Measurements from ENCODE around the gene WNT8A.
"Not testable (repeated sequence)": the region's sequence is repeated elsewhere in the genome, so short reads cannot be mapped to it uniquely, and the experiment has no call there.

Gene WNT8A, protein sequence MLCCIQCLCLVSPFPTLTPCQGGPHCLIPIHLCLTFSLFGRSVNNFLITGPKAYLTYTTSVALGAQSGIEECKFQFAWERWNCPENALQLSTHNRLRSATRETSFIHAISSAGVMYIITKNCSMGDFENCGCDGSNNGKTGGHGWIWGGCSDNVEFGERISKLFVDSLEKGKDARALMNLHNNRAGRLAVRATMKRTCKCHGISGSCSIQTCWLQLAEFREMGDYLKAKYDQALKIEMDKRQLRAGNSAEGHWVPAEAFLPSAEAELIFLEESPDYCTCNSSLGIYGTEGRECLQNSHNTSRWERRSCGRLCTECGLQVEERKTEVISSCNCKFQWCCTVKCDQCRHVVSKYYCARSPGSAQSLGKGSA

DNA sequence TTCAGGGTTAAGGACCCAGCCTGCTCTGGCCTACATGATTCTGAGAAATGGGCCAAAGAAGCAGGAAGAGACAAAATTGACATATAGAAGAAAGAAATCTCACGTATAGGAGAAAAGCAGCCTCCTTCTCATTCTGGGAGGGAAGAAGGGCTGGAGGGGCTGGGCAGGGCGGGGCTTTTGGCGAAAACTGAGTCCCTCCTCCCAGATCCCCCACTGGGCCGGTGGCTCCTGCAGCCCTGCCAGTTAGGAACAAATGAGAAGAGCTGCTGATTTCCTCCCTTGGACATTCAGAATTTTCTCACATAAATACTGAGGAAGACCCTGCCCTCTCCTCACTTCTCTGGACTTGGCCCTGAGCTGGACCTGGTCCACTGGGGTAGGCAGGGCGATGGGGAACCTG lies at the start of gene WNT8A:
TSS of gene WNT8A (plus strand) at position 332 of the 400 bp plus-strand sequence. CDS start 95 bp downstream, outside the sequence.
- DNase-seq, result no peak

DNA sequence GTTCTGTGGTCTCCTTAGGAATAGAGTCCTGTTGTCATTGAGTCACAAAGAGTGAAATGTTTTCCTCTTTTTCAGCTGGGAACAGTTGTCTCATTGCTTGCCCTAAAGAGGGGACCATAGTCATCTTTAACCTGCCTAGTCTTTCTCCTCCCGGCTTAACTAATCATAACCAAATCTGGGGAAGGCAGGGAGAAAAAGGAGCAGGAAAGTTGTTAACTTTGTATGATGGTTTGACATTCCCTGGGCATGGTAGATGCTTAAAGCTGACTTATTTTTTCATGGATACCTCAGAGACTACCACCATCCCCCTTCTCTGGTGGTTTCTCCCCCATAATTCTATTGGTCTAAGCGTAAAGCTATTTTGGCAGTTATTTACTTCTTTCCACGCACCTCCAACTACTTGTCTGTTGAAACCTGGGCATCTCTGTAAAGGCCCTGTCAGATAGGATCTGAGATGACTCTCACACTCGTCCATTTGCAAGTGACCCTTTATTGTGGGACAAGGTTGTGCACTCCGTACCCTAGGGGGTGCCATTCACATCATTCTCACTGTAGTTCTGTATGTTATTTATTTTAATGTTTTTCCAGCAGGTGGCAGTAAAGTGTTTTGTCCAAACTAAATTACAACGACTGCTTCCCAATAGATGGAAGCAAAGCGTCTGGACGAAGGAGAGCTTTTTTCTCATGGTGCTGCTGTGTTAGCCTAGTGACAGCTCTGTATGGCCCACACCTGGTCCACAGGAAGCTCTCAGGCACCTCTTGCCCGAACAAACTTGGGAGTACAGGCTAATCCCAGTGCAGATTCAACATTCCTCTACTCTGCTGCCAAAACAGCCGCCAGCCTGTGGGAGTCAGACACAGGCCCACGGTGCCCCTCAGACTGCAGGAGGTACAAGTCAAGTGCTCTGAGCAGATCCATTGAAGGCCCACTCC lies 48.0 kb upstream of the WNT8A start:
- DNase-seq, result peak; percentile 94 to 96

DNA sequence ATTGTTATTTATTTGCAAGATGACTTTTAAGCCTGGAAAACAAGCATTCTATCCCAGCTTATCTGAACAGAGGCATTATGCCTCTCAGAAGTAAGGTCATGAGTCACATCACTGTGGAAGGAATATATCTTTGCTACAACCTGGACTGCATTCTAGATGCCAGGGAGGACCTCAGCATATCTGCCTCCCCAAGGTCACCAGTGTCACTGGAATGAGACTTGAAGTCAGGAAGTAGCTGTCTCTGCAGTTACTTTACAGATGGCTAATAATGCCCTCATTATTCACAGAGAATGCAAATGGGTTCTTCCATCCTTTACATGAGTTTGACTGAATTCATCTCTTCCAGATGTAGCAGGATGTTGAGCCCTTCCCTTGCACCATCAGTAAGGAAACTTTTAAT lies 46.6 kb upstream of the WNT8A start:
- no peak for DNase-seq

DNA sequence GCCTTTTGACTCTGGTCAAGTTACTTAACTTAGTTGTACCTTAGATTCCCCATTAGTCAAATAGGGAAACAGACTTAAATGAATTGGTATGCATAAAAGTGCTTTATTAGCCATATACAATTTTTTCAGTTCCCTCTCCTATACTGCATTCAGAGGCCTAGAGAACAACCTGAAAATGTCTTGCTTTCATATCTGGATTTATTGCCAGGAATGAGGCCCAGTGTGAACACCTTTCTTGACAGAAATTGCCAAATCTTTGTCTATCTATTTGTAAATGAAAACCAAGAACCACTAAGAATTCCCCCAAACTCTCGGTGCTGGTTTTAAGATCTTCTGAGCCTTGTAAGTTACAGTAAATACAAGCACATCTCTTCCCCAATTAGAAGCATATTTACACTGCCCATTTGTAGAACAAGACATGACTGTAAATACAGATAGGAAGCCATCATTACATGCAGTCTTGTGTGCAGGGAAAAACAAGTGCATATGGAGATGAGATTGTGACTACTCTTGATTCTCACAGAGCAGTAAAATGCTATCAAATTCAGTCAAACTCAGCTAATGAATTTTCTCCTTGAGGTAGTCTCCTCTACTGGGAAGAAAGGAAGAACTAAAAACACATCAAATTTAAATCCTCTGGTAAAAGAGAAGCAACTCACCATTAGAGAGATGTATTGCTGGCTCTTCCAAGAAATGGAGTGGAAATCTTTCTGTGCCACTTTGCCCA lies 45.8 kb upstream of the WNT8A start:
- DNase-seq, result no peak

DNA sequence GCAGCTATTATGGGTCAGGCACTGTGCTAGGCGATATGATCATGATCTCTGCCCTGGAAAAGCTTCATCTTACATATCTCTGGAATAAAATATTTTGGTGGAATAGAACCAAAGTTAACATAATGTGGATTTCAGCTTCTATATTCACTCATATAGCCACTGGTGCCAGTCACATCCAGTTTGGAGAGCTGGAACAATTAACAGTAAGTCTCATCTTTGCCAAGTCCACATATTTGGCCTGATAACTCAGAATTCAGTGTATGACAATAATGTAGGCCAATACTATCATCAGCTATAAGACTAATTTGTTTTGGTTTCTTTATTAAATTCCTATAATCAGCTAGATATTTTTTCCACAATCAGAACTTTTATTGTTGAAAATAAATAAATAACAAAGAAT lies 45.0 kb upstream of the WNT8A start:
- no peak for DNase-seq

DNA sequence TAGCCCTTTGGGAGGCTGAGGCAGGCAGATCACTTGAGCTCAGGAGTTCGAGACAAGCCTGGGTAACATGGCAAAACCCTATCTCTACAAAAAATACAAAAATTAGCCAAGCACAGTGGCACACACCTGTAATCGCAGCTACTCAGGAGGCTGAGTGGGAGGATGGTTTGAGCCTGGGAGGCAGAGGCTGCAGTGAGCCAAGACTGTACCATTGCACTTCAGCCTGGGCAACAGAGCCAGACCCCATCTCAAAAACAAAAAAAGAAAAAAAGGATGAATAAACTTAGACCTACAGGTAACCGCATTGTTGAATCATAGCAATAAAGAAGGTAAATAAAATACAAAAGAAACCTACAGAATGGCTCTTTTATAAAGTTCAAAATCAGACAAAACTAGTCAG lies 38.5 kb upstream of the WNT8A start:
- DNase-seq, result not testable (repeated sequence)

DNA sequence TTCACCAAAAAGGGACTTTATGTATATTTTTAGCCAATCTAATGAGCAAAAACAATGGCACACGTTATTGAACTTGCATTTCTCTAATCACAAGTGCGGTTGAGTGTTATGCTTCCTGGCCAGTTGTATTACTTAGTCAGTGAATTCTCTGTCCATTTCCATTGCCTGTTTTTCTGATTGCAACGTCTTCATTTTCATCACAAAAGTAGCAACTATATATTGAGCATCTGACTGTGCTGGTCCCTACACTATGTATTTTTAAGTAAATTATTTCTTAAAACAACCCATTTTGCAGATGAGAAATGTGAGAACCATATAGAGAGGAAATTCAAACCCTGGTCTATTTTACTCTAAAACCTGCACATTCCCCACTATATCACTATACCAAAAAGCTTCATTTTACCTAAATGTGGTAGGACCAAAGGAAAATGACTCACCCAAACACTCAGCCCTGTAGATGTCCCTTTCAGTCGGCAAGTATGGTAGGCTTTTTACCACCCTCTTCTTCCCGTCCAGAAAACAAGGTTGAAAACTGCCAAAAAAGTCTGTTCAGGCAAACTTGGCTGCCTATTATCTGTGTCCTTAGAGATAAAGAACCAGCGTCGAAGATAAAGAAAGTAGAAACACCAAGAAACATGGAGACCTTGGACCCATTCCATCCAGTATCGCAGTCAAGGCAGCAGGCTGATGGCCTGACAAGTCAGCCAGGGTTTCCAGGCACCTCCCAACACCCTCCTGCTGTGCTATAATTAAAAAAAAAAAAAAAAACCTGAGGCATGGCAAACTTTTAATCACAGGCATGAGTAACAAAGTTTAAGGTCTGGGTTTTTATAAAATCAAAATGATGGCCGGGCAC lies 32.2 kb upstream of the WNT8A start:
- DNase-seq, result no peak

DNA sequence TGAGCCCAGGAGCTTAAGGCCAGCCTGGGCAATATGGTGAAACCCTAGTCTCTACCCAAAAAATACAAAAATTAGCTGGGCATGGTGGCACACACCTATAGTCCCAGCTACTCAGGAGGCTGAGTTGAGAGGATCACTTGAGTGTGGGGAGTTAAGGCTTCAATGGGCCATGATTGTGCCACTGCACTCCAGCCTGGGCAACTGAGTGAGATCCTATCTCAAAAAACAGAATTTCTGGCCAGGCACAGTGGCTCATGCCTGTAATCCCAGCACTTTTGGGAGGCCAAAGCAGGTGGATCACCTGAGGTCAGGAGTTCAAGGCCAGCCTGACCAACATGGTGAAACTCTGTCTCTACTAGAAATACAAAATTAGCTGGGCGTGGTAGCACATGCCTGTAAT lies 31.1 kb upstream of the WNT8A start:
- not testable (repeated sequence) for DNase-seq

DNA sequence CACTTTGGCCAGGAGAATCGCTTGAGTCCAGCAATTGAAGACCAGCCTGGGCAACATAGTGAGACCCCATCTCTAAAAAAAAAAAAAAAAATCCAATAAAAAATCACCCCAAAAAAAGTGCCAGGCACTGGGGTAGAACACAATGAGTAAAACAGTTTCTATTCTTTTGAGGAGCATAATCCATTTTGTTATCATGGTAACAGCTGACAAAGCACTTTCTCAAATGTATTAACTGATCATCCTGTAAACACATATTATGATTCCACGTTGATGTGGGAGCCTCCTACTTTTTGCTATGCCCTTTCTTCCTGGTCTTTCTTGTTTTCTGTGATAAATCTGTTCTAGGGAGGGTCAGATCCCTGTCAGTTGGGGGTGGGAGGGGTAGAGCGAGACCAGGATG lies 30.3 kb upstream of the WNT8A start:
- no peak for DNase-seq

DNA sequence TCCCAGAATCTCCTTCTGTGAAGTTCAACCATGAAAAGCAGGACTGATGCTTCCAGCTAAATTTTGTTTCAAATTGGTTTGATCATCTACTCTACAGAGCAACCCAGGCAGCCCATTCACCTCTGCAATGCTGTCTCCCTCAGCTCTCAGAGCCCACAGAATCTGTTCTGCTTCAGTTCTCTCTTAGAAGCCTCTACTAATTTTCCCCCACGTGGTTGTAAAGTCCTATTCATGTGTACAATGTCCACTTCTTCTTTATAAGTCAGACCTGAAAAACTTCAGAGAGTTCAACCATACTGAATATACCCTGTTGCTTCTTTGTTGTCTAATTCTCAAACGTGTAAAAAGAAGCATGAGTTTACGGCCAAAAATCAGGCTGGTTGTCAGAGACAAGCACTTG lies 29.6 kb upstream of the WNT8A start:
- DNase-seq, result no peak

DNA sequence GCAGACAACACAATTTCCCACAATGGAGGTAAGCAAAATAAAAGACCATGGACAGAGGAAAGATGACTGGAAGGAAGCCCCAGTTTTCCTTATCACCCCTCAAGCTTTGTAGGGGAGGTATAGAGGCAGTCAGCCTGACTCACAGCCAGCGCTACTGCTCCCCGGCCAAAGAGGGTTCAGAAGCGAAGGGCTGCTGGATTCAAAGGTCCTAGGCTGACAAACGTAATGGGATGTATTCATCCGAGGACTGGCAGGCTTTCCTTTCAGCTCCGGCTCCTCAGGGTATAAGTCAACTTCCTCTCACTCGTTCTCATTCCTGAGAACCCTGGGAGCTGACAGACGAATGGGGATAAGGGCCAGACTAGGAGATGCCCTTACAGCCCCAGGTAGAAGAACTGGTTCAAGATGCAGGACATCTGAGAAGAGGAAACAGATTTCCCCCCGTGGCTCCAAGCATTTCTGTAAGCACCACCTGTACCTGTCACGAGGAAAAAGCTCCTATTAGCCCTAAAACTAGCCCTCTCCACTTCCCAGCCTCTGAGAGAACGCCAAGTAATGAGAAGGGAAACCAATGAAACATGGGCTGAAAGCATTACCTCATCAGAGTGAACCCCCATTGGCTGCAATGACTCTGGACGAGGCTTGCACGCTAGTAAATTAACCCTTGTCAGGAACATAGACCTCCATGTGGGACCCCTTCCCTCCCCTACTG lies 28.8 kb upstream of the WNT8A start:
- no peak for DNase-seq

DNA sequence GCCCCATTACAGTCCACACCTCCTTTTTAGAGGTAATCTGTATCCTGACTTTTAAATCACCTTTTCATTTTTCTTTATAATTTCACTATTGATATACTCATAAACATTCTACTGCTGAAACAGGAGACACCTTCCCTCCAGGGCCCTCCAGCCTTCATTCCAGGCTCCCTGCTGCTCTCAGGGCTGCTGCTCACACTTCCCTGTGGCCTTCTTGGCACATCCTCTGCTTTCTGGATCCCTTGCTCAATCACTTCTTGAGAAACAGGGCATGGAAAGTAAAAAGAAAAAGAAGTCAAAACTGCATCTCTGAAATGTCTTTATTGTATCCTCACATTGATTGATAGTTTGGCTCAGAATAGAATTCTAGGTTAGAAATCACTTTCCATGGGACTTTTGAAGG lies 19.3 kb upstream of the WNT8A start:
- no peak for DNase-seq

DNA sequence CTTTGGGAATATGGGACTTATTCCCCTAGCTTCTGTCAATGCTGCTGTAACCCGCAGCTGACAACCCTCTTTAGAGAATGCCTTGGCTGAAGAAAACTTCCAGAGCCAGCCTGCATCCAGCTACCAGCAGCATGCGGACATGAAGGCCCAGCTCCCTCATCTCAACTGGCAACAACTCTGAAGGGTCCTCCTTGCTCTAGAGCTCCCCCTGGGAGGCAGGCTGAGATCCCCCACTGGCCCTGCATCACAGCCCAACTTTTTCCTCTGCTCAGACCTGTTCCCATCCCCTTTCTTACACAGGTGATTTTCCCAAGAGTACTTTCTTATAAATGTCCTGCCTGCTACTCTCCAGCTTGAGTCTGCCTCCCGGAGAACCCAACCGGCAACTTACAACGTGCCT lies 18.7 kb upstream of the WNT8A start:
- DNase-seq, result peak; percentile 8 to 25

DNA sequence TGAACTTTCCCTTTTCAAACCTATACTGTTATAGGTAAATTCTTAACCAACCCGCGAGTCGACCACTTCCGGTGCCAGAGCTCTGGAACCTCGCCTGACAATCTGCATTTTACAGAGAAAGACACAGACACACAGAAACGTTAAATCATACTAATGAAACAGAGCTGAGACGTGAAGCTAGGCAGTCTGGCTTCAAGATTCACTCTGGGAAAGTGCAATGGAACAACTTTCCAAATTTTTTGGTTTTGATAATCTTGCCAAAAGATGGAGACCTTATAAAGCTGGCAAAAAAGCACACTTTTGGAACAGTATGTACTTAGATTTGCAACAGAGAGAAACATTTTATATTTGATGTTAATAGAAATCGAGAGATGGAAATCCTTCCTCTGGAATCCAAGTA lies 15.9 kb upstream of the WNT8A start:
- DNase-seq, result no peak

DNA sequence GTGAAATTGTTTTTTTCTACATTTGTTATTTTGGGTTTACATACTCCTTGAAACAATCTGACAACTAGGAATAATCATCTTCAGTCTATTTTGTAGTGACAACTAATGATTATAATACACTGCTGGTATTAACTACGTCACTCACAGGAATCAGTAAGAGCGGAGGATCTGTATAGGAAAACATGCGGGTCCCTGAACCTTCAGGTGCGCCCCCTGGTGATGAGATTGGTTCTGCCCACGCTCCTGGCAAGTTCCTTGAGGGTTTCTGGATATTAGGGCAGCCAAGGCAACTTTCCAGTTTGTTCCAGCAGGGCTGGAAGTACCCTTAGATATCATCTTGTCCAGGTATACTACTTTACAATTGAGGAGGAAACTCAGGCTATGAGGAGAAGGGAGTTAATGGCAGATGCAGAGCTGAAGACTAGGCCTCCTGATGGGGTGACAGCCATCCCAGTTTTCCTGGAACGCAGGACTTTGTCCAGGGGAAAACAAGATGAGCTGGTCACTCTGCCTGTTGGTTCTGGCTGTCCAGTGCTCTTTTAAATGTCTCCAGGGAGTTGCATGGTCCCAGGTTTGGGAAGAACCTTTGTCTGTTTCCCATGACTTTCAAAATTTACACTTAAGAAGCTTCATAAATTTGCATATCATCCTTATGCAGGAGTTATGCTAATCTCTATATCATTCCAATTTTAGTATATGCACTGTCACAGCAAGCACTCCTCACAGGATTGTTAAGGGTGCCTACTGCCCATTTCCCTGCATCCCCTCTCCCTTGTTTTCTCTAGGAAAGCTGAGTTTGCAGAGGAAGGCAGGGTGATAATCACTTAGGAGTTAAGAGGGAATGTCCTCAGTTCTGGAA lies 14.9 kb upstream of the WNT8A start:
- peak; percentile 84 to 92 for DNase-seq

DNA sequence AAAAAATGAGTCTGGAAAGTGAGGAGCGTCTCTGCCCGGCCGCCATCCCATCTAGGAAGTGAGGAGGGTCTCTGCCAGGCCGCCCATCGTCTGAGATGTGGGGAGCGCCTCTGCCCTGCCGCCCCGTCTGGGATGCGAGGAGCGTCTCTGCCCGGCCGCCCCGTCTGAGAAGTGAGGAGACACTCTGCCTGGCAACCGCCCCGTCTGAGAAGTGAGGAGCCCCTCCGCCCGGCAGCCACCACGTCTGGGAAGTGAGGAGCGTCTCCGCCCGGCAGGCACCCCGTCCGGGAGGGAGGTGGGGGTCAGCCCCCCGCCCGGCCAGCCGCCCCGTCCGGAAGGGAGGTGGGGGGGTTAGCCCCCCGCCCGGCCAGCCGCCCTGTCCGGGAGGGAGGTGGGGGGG lies 13.8 kb upstream of the WNT8A start:
- DNase-seq, result not testable (repeated sequence)

DNA sequence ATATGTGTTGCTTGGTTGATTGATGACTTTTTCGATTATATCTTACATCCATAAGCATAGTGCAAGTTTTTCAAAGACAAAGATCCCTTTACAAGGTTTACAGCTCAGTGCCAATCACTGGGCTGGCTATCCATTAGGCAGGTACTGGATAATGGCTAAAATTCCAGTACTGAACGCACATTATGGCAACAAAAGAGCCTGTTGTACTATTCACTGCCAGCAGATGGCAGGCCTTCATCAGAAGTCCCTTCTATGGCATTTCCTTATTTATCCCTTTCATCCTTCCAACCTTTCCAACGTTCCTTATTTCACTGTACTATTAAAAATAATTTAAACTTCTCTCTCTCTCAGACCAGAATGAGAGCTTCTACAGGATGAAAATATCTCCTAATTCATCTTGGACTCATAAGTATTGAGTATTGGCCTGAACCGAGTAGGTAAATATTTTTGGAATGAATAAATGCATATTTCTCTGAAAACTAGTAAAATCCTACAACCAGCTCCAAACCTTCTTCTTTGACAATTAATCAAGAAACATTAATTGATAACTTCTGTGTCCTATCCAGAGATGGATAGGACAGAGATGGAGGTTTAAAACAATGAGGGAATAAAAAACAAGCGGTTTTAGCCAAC lies 6.7 kb upstream of the WNT8A start:
- DNase-seq, result peak; percentile 72 to 80

DNA sequence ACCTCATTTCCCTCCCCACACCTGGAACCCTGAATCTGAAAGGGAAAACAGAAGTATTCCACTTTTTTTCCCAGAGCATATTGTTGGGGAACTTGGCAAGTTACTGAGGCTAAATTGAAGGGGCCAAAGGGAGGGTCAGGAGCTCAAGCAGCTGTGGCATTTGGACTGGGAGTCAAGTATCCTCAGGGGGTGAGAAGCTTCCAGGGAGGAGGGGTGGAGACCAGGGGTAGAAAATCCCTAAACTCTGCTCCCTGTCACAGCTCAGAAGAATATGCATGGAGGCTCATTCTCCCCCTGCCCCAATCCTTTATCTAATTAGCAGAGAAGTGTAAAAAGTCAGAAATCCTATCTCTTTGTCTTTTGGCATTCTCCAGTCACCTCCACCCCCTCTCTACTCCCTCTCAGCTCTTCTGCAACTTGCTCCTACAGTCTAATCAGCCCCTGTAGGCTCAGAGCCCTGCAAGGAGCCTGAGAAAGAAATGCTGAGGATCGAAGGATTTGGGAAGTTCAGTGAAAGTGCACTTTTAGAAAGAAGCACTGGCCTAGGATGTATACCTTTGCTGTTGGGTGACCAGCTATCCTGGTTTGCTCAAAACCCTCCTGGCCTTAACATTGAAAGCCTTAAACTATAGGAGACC lies 5.7 kb upstream of the WNT8A start:
- no peak for DNase-seq

DNA sequence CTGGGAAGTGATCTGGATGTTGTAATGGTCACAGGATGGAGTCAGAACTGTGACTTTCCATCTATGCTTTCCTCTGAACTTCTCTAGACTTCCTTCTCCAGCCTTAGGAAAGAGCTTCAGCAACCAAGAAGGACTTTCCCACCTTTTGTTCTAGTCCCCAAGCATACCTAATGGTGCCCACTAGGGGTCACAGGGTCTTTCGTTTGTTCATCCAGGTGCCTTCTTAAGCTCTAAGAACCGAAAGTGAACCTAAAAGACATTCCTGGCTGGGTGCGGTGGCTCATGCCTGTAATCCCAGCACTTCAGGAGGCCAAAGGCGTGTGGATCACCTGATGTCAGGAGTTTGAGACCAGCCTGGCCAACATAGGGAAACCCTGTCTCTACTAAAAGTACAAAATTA lies 1.8 kb upstream of the WNT8A start:
- DNase-seq, result no peak

DNA sequence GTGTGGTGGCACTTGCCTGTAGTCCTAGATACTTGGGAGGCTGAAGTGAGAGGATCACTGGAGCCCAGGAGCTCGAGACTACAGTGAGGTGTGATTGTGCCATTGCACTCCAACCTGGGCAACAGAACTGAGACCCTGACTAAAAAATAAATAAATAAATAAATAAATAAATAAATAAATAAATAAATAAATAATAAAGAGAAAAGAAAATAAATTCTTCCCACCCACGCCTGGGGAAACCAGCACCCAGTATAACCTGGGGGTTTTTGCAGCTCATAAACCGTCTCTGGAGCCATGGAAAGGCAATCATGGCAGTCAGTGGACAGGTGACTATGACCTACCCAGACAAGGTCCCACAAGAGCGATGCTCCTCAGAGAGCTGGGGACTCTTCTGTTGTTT lies 7.9 kb downstream of the WNT8A start:
- no peak for DNase-seq

All from Kasumi-1 (cell line).